ENCODE data around the gene ETV7. TPM values are rescaled to one million over a fixed set of nuclear protein-coding genes. Genes with fewer than 3 reads are reported as not detected.

ETV7 gene
- polyA plus RNA-seq, 1 of the 3 experiments (the other 2 are of a cell fraction), result 0.39 TPM

- no peak overlapping the region for H3K27ac ChIP-seq (ENCODE audit: low read depth in 2 of 2, low read length in 1 of 2)
- no peaks in the 10 kb centered on the region for H3K9me2 ChIP-seq
- no peak overlapping the region for H2AFZ ChIP-seq (ENCODE audit: low read depth)
- H3K9ac ChIP-seq, result no peak overlapping the region
- no peaks in the 10 kb centered on the region for H4K20me1 ChIP-seq (ENCODE audit: insufficient read depth)
- no peaks in the 10 kb centered on the region for H3K79me2 ChIP-seq (ENCODE audit: insufficient read depth)
- no peak for DNase-seq
- peaks cover 0 to 6% of the 10 kb centered on the region in 2 experiments; a peak in 1 of 4 replicates for H3K4me1 ChIP-seq (ENCODE audit: control insufficient read depth in 1 of 2, insufficient read depth in 2 of 2, low read depth in 1 of 2, low read length in 1 of 2)
- H3K36me3 ChIP-seq (replicated peaks in 1 of 2; ENCODE audit: control insufficient read depth in 1 of 2, insufficient read depth in 2 of 2, low read length in 1 of 2), result no peaks in the 10 kb centered on the region
- CTCF ChIA-PET, result interaction anchor here (1.0 to 4.5 kb wide), 3 partner anchors 21 to 377 kb away, joined by 3 to 26 read pairs (median 4); no protein-coding TSS in a partner anchor
- no peak overlapping the region for H3K4me3 ChIP-seq (ENCODE audit: low read depth in 2 of 2, low read length in 1 of 2)
- no peak overlapping the region for H3K4me2 ChIP-seq
- H3K9me3 ChIP-seq, result no peaks in the 10 kb centered on the region
- no peaks in the 10 kb centered on the region for H3K27me3 ChIP-seq (ENCODE audit: insufficient read depth)
- POLR2A ChIA-PET, result no interaction called here
- H3F3A ChIP-seq (replicated peaks; ENCODE audit: insufficient read depth), result no peaks in the 10 kb centered on the region
- TF ChIP-seq USF2 (IDR thresholded peaks at IDR 0.05; ENCODE audit: borderline replicate concordance, low read depth, low read length), result no peak
- no peak for TF ChIP-seq POLR2AphosphoS5 (IDR thresholded peaks at IDR 0.05; ENCODE audit: low read depth, low read length)
- no peak for TF ChIP-seq FOSL2 (IDR thresholded peaks at IDR 0.05; ENCODE audit: borderline replicate concordance, low read depth)
- TF ChIP-seq RAD21 (IDR thresholded peaks at IDR 0.05; ENCODE audit: low read length), result no peak
- TF ChIP-seq TAF1 (IDR thresholded peaks at IDR 0.05; ENCODE audit: borderline replicate concordance, low read depth, low read length), result no peak
- no peak for TF ChIP-seq ELF1 (IDR thresholded peaks at IDR 0.05)
- TF ChIP-seq, protein P1, sequence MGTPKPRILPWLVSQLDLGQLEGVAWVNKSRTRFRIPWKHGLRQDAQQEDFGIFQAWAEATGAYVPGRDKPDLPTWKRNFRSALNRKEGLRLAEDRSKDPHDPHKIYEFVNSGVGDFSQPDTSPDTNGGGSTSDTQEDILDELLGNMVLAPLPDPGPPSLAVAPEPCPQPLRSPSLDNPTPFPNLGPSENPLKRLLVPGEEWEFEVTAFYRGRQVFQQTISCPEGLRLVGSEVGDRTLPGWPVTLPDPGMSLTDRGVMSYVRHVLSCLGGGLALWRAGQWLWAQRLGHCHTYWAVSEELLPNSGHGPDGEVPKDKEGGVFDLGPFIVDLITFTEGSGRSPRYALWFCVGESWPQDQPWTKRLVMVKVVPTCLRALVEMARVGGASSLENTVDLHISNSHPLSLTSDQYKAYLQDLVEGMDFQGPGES (IDR thresholded peaks at IDR 0.05; ENCODE audit: low read depth, low read length), result no peak
- TF ChIP-seq RFX5 (IDR thresholded peaks at IDR 0.05; ENCODE audit: low read length), result no peak
- no peak for TF ChIP-seq SMC3 (IDR thresholded peaks at IDR 0.05; ENCODE audit: low read depth, low read length)
- TF ChIP-seq FOXM1 (IDR thresholded peaks at IDR 0.05; ENCODE audit: low read depth), result no peak
- no peak for TF ChIP-seq ZBTB33 (IDR thresholded peaks at IDR 0.05; ENCODE audit: borderline replicate concordance, low read depth)
- TF ChIP-seq CHD2 (IDR thresholded peaks at IDR 0.05; ENCODE audit: low read length, partially characterized antibody), result no peak
- TF ChIP-seq GABPA (IDR thresholded peaks at IDR 0.05; ENCODE audit: low read depth), result no peak
- no peak for TF ChIP-seq EP300 (IDR thresholded peaks at IDR 0.05; ENCODE audit: borderline replicate concordance in 1 of 2, low read depth in 1 of 2, low read length in 1 of 2)
- TF ChIP-seq MEF2A (IDR thresholded peaks at IDR 0.05; ENCODE audit: borderline replicate concordance, low read depth), result no peak
- no peak for TF ChIP-seq NRF1 (IDR thresholded peaks at IDR 0.05; ENCODE audit: low read depth, low read length)
- 79% methylated on average over 9 of the region's 9 CpGs for WGBS (ENCODE audit: low lambda C conversion rate)
Observed at GRCh38 chr6:36381502-36382389, 5.7 kb downstream of the ETV7 start.
